ENCODE results near the gene WDFY4.

DNA sequence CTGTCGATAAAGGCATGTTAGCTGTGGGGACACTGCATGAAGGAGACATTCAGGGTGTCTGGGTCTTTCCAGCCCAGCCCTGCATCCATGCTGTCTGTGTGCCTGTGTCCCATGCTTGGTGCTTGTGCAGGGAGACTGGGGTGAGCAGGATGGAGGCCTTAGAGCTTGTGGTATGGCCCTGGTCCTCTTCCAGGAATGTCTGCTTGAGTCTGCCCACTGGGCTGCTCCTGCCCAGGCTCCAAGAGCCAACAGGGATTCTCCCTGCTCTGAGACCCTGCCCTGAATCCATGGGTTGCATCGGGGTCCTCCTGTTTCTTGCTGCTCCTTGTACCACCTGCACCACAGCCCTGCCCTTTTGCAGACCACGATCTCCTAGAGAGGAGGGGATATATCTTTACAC is 48.4 kb upstream of the WDFY4 start:
- TF ChIP-seq, protein P1, sequence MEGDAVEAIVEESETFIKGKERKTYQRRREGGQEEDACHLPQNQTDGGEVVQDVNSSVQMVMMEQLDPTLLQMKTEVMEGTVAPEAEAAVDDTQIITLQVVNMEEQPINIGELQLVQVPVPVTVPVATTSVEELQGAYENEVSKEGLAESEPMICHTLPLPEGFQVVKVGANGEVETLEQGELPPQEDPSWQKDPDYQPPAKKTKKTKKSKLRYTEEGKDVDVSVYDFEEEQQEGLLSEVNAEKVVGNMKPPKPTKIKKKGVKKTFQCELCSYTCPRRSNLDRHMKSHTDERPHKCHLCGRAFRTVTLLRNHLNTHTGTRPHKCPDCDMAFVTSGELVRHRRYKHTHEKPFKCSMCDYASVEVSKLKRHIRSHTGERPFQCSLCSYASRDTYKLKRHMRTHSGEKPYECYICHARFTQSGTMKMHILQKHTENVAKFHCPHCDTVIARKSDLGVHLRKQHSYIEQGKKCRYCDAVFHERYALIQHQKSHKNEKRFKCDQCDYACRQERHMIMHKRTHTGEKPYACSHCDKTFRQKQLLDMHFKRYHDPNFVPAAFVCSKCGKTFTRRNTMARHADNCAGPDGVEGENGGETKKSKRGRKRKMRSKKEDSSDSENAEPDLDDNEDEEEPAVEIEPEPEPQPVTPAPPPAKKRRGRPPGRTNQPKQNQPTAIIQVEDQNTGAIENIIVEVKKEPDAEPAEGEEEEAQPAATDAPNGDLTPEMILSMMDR (IDR thresholded peaks at IDR 0.05), result no peak
- TF ChIP-seq POLR2A (IDR thresholded peaks at IDR 0.05), result no peak
